Islet of Langerhans (tissue), 1 donor: ENCODE measurements around the gene CLP1.
"Not testable (repeated sequence)": the region's sequence is repeated elsewhere in the genome, so short reads cannot be mapped to it uniquely, and the experiment has no call there.

Source experiments
- FAIRE-seq: peaks from one replicate; lab custom pipeline; 2011; peaks lifted over from hg19 to GRCh38; lab: Jason Lieb, UNC

CLP1 gene

DNA sequence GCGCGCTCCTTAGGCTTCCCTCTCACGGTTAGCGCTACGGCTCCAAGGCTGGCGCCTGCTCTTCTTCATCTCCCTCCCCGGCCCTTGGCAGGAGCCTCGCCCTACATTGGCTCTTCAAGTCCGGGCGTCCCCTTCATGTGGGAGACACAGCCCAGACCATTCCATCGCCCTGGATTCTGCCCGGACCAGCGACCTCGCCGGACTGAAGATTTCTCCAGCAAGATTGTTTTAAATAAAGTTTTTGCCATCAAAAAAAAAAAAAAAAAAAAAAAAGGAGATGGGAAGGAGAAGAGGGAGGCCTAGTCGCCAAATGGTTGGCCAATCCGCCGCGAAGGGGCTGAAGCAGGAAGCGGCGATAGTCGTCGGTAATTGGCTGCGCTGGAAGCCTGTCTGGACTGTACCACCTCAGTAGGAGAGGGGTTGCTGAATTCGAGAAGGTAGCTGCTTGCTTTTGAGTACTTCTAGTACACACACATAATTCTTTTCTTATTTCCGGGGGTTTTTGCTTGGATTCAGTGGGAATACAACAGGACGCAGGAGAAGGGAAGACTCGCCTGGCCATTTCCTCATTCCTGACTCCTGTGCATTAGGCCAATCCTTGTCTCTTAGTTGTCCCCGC, 9.7 kb downstream of the CLP1 start:
- peak; percentile 95 for FAIRE-seq

DNA sequence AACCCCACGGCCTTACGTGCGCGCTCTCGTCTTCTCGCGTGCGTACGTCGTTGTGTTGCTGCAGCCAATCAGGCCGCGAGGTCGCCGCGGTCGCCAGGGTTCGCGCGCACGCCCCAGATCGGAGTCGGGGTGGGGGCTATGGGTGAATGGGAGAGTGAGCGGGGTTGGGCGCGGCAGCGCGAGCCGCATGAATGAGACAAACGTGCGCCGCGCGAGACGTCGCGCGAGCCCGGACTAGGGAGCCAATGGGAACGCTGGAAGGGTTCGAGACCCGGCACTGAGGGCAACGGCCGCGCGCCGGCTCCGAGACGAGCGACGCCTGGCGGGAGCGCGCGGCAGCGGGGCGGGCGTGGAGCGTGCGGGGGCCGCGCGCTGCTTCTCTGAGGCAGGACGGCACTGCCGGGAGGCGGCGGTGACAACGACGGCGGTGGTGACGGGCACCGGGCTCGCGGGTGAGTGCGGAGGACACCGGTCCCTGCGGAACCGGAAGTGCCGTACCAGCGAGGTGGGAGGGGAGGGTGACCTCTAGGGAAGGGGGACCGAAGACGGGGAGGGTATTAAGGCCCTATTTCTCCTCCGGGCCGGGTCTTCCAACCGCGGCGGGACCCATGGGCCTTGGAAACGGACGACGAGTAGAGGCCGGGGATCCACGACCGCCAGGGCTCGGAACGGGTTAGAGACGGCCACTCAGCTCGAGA, 10.3 kb downstream of the CLP1 start, which contains the start of gene ZDHHC5:
ZDHHC5 (plus strand) TSS at position 379 of the 698 bp plus-strand sequence. CDS start 4,977 bp downstream, outside the sequence.
- no peak for FAIRE-seq

DNA sequence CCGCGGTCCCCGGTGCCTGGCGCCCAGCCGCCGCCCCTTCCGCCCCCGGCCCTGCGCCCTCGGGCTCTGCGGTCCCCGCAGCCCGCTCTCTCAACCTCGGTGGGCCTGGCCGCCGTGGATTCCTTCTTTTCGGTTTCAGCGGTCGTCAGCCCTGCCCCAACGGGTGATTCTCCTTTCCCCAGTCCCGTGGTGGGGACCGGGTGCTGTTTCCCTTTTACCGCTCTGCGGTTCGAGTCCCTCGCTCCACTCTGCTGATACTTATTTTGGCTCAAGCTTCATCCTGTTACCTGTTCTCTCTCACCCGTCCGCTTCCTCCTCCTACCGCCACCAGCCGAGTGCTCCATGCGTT, 10.8 kb downstream of the CLP1 start:
- FAIRE-seq, result no peak

GRCh38 chr11:57674251-57674650, 16.7 kb downstream of the CLP1 start:
- FAIRE-seq, result no peak

GRCh38 chr11:57675176-57675941, 17.8 kb downstream of the CLP1 start:
- FAIRE-seq, result no peak

DNA sequence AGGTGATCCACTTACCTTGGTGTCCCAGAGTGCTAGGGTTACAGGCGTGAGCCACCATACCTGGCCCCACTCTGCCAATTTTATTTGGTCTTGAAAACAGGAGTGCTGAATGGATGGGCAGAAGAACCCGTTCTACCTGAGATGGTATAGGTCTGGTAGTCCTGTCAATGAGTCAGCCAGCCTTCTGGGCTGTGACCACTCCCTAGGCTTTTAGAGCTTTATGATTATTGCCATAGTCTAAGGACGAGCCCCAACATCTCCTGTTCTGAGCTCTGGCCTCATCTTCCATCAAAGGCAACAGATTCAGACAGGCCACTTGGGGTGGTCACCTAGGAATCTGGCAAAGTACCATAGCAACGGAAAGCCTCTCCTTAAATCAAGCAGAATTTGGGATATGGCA, 21.8 kb downstream of the CLP1 start:
- FAIRE-seq, result no peak

DNA sequence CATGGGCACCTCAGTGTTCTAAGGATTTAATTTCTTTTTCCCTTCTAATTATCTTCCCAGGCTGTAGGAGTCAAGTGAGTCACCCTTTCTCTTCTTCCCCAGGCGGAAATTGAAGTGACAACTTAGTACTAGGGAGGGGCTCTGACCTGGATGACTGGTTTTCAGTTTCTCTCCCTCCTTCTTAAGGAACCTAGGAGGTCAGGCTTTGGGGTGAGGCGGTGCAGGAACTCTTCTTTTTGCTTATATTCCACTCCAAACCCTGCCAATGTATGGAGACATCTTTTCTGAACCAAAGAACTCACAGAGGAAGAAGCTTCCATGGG, 23.0 kb downstream of the CLP1 start:
- no peak for FAIRE-seq

DNA sequence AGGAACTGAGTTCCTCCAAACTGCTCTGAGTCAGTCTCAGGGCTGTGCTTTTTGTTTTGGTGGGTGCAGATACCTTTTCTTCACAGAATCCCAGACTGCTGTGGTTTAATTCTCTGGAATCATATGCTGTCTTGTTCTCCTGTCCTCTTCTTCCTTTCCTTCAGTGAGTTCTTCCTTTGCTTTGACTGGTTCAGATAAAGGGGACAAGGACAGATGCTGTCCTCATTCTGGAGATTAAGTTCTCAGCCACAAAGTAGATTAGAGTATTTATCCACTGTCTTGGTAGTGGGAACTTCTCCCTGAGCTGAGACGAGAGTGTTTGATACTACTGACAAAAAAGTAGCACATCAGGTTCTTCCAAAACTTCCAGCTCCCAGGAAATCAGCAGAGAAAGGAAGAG, 23.6 kb downstream of the CLP1 start:
- no peak for FAIRE-seq

DNA sequence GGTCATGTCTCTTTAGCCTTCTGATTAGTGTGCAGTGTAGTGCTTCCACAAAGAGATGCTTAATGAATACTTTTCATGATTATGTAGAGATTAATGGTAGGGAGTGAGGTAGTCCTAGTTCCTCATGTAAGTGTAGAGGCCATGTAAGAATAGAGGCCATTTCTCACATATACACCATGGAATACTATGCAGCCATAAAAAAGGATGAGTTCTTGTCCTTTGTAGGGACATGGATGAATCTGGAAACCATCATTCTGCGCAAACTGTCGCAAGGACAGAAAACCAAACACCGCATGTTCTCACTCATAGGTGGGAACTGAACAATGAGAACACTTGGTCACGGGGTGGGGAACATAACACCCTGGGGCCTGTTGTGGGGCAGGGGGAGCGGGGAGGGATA, 32.9 kb downstream of the CLP1 start:
- not testable (repeated sequence) for FAIRE-seq

- no peak for FAIRE-seq
Observed at GRCh38 chr11:57698843-57699365, 41.3 kb downstream of the CLP1 start.

- no peak for FAIRE-seq
Observed at GRCh38 chr11:57699813-57700212, 42.3 kb downstream of the CLP1 start.

- no peak for FAIRE-seq
Observed at GRCh38 chr11:57700425-57700824, 42.9 kb downstream of the CLP1 start.

DNA sequence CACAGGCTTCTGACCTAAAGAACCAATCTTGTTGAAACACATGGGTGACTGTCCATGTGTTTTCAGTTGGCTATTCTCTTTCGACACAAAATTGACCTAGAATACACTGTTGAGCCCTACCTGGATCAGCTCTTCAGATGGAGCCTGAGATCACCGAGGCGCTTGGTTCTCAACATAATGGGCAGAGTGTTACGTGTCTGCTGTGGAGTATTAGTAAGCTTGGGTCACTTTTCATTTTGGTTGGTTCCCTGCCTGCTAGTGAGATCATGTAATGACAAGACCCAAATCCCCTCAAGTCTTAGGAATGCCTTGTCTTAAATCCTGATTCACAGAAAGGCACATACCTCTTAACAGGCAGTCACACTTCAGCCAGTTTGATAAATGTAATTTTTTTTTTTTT, 45.8 kb downstream of the CLP1 start:
- no peak for FAIRE-seq

DNA sequence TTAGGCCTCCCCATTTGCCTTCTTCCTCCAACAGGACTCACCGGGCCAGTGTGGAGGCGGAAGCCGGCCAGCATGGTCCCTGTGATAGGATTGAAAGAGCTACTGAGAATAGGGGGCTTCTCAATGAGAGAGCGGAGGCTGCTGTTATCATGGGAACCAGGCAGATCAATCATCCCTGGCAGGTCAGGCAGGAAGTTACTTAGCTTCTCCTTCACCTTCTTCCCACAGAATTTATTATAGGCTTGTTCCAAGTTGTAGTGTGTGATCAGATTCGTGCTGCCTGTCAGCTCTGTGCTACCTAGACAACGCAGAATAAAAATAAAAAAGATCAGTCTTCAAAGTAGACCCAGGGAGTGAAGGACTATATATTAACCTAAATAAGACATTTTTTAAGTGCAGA, 47.4 kb downstream of the CLP1 start:
- FAIRE-seq, result no peak

DNA sequence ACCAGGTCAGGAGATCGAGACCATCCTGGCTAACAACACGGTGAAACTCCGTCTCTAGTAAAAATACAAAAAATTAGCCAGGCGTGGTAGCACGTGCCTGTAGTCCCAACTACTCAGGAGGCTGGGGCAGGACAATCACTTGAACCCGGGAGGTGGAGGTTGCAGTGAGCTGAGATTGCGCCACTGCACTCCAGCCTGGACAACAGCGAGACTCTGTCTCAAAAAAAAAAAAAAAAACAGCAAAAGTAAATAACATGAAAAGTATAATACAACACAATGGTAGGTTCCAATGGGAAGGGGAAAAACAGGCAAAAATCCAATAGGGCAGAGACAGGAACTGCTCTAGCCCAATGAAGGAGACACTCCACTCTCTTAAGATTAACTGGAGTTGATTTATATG, 47.9 kb downstream of the CLP1 start:
- FAIRE-seq, result not testable (repeated sequence)

- no peak for FAIRE-seq
Observed at GRCh38 chr11:57709802-57710367, 52.3 kb downstream of the CLP1 start.
